GM18867 (cell line): ENCODE measurements around the gene MYZAP.
"Not testable (repeated sequence)": the region's sequence is repeated elsewhere in the genome, so short reads cannot be mapped to it uniquely, and the experiment has no call there.

Experiments used
- ATAC-seq: cut with Tn5 transposase; IDR thresholded peaks from one replicate; pipeline ENCODE4 v1.9.1; 2021; ENCODE audit warnings: mild to moderate bottlenecking, moderate library complexity; ENCODE audit not compliant: unreplicated experiment

The MYZAP gene

GRCh38 chr15:57591237-57591821 is 375 bp upstream of the MYZAP start:
- ATAC-seq = no peak

- ATAC-seq = no peak
Observed at GRCh38 chr15:57592426-57592825, 722 bp downstream of the MYZAP start.

- no peak for ATAC-seq
Observed at GRCh38 chr15:57592836-57593420, 1.2 kb downstream of the MYZAP start.

GRCh38 chr15:57594479-57594878 is 2.8 kb downstream of the MYZAP start:
- ATAC-seq = no peak

- no peak for ATAC-seq
Observed at GRCh38 chr15:57595011-57595866, 3.5 kb downstream of the MYZAP start.

- ATAC-seq = no peak
Observed at GRCh38 chr15:57596301-57596855, 4.7 kb downstream of the MYZAP start.

GRCh38 chr15:57596978-57597377 is 5.3 kb downstream of the MYZAP start:
- ATAC-seq = no peak

GRCh38 chr15:57597431-57597830 is 5.7 kb downstream of the MYZAP start:
- no peak for ATAC-seq

GRCh38 chr15:57598346-57598745 is 6.6 kb downstream of the MYZAP start:
- no peak for ATAC-seq

GRCh38 chr15:57599296-57599810 is 7.6 kb downstream of the MYZAP start:
- no peak for ATAC-seq

GRCh38 chr15:57600197-57600596 is 8.5 kb downstream of the MYZAP start:
- ATAC-seq = no peak

GRCh38 chr15:57604507-57604906 is 12.8 kb downstream of the MYZAP start:
- no peak for ATAC-seq

- no peak for ATAC-seq
Observed at GRCh38 chr15:57605491-57605890, 13.8 kb downstream of the MYZAP start.

- no peak for ATAC-seq
Observed at GRCh38 chr15:57606048-57606447, 14.3 kb downstream of the MYZAP start.

- no peak for ATAC-seq
Observed at GRCh38 chr15:57606816-57607215, 15.1 kb downstream of the MYZAP start.

GRCh38 chr15:57607570-57608000 is 15.9 kb downstream of the MYZAP start:
- no peak for ATAC-seq

GRCh38 chr15:57609805-57610529 is 18.3 kb downstream of the MYZAP start:
- ATAC-seq = no peak

GRCh38 chr15:57611123-57611522 is 19.4 kb downstream of the MYZAP start:
- ATAC-seq = no peak

GRCh38 chr15:57611938-57612337 is 20.2 kb downstream of the MYZAP start:
- no peak for ATAC-seq

- ATAC-seq = no peak
Observed at GRCh38 chr15:57614241-57614640, 22.5 kb downstream of the MYZAP start.

- ATAC-seq = not testable (repeated sequence)
Observed at GRCh38 chr15:57615951-57616496, 24.3 kb downstream of the MYZAP start.
